Lower leg skin (tissue), 3 donors: ENCODE measurements around the gene SLIT3.

ENCODE experiments used
- POLR2A ChIP-seq, 2 donors: fragments of 450-650 bp; IDR thresholded peaks; one replicate each; pipeline ENCODE4 v1.6.1; 2016 to 2017; ENCODE audit warnings: antibody characterized with exemption in 2 of 2, mild to moderate bottlenecking in 1 of 2, moderate library complexity in 1 of 2
- TF ChIP-seq, protein P1 (sequence below), 3 donors: fragments of 450-650 bp; IDR thresholded peaks; one replicate each; pipeline ENCODE4 v1.5.1; 2016; ENCODE audit warnings: antibody characterized with exemption in 3 of 3, mild to moderate bottlenecking in 3 of 3, moderate library complexity in 2 of 3

- no peak for TF ChIP-seq POLR2A (IDR thresholded peaks at IDR 0.05)
- TF ChIP-seq, protein P1, sequence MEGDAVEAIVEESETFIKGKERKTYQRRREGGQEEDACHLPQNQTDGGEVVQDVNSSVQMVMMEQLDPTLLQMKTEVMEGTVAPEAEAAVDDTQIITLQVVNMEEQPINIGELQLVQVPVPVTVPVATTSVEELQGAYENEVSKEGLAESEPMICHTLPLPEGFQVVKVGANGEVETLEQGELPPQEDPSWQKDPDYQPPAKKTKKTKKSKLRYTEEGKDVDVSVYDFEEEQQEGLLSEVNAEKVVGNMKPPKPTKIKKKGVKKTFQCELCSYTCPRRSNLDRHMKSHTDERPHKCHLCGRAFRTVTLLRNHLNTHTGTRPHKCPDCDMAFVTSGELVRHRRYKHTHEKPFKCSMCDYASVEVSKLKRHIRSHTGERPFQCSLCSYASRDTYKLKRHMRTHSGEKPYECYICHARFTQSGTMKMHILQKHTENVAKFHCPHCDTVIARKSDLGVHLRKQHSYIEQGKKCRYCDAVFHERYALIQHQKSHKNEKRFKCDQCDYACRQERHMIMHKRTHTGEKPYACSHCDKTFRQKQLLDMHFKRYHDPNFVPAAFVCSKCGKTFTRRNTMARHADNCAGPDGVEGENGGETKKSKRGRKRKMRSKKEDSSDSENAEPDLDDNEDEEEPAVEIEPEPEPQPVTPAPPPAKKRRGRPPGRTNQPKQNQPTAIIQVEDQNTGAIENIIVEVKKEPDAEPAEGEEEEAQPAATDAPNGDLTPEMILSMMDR (IDR thresholded peaks at IDR 0.05): no peak
These were observed 82.8 kb downstream of the SLIT3 start for GRCh38 chr5:169218176-169218575.
